Endothelial cell of umbilical vein (primary cell): Measurements from ENCODE around the gene PIK3CB.

ENCODE experiments used
- CTCF ChIP-seq, 2 donors: IDR thresholded peaks; 1 replicate in 1 of 2; 2 replicates in 1 of 2; pipeline ENCODE4 v1.5.1; 2011; ENCODE audit warnings: low read length in 2 of 2, mild to moderate bottlenecking in 2 of 2, moderate library complexity in 2 of 2, control low read depth in 1 of 2, inconsistent platforms in 1 of 2, low read depth in 1 of 2; ENCODE audit not compliant: insufficient read depth in 1 of 2; ENCODE audit errors: extremely low read depth in 1 of 2
- POLR2A ChIP-seq: IDR thresholded peaks from 2 replicates; pipeline ENCODE4 v1.6.1; 2012; ENCODE audit warnings: low read depth, mild to moderate bottlenecking, control low read depth, low read length
- POLR2AphosphoS5 ChIP-seq: IDR thresholded peaks from 2 replicates; pipeline ENCODE4 v1.6.1; 2012; ENCODE audit warnings: low read depth, mild to moderate bottlenecking, control low read depth, low read length, moderate library complexity; ENCODE audit not compliant: insufficient read depth

- TF ChIP-seq POLR2AphosphoS5, result no peak
- peak; percentile 11 to 41 for TF ChIP-seq CTCF (IDR thresholded peaks at IDR 0.05; ENCODE audit: extremely low read depth in 1 of 2, insufficient read depth in 1 of 2, low read depth in 1 of 2, low read length in 2 of 2)
- TF ChIP-seq POLR2A, result no peak
Observed at GRCh38 chr3:138833899-138834595, 681 bp downstream of the PIK3CB start.
